ENCODE measurements around the gene PHETA2. TPM values are rescaled to one million over a fixed set of nuclear protein-coding genes. Genes with fewer than 3 reads are reported as not detected.

Gene PHETA2
- total RNA-seq, 1 donor: 21.2 TPM

DNA sequence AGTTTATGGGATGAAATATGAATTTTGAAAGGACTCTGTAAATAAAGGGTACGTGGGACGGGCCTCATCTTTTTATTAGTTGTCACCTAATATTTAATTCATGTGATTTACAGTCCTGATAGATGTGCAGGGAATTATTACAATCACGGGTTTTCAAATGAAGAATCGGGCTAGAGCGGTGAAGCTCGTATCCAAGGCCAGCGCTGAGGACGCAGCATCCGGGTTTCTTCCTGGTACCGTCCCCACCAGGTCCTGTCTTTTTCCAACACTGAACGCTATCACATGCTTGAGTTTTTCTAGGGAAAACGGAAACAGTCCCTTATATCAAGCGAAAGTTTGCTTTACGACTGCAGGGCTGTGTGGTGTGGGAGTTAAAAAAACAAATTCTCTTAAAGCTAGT, 6.2 kb downstream of the PHETA2 start:
- TF ChIP-seq, protein P1, sequence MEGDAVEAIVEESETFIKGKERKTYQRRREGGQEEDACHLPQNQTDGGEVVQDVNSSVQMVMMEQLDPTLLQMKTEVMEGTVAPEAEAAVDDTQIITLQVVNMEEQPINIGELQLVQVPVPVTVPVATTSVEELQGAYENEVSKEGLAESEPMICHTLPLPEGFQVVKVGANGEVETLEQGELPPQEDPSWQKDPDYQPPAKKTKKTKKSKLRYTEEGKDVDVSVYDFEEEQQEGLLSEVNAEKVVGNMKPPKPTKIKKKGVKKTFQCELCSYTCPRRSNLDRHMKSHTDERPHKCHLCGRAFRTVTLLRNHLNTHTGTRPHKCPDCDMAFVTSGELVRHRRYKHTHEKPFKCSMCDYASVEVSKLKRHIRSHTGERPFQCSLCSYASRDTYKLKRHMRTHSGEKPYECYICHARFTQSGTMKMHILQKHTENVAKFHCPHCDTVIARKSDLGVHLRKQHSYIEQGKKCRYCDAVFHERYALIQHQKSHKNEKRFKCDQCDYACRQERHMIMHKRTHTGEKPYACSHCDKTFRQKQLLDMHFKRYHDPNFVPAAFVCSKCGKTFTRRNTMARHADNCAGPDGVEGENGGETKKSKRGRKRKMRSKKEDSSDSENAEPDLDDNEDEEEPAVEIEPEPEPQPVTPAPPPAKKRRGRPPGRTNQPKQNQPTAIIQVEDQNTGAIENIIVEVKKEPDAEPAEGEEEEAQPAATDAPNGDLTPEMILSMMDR (IDR thresholded peaks at IDR 0.05; ENCODE audit: insufficient read depth, low read depth, low read length): no peak

DNA sequence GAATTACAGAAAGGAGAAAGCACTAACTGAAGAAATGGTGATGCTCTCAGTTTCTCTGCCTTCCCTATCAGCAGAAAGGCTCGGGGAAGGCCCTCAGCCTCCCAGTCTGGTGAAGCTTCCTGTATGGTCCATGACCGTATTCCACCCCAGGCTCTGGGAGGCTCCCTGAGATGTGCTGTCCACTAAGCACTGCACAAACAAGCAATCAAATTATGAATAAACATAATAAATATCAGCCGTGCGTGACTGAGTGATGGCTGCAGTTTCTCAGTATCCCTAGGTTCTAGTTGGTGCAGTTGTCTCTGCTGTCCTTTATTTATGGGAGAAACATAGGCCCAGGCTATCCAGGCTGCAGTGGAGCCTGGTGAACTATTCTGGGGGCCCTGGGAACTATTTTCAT, 9.1 kb downstream of the PHETA2 start:
- DNase-seq (ENCODE audit: low read depth): no peak
- no peak overlapping the region for H3K4me3 ChIP-seq (ENCODE audit: low read depth, low read length)
- TF ChIP-seq, protein P1 (IDR thresholded peaks at IDR 0.05; ENCODE audit: insufficient read depth, low read depth, low read length): no peak

More for the DNA sequence above, 6.2 kb downstream of the PHETA2 start:
- peak overlapping the region; percentile 85 for H3K4me3 ChIP-seq (ENCODE audit: low read depth, low read length)
- DNase-seq (ENCODE audit: low read depth): peak; percentile 70

DNA sequence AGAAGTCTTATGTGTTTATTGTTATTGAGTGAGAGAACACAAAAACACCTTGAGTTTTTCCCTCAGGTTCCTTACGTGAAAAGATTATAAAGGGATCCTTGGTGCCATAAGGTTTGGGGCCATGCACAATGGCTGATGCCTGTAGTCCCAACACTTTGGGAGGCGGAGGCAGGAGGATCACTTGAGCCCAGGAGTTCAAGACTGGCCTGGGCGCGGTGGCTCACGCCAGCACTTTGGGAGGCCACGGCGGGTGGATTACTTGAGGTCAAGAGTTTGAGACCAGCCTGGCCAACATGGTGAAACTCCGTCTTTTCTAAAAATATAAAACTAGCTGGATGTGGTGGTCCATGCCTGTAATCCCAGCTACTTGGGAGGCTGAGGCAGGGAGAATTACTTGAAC, 10.8 kb downstream of the PHETA2 start:
- TF ChIP-seq, protein P1 (IDR thresholded peaks at IDR 0.05; ENCODE audit: insufficient read depth, low read depth, low read length): no peak
- H3K4me3 ChIP-seq (ENCODE audit: low read depth, low read length): no peak overlapping the region
- DNase-seq (ENCODE audit: low read depth): no peak

DNA sequence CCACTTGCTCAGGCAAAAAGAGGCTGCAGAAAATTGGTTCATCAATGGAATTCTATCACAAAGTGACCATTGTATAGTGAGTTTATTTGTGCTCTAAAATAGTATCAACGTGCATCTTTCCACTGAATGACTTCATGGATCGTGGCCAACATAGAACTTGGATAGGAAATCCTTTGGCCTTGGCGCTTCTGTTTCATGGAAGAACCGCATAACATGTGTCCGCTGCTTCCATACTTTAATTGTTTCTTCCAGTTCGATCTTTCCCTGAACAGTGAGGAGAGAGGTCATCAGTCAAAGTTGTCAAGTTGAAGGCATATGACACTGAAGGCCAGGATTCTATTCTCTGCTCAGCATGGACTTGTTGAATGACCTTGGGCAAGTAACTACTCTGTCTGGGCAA, 12.0 kb downstream of the PHETA2 start:
- TF ChIP-seq, protein P1 (IDR thresholded peaks at IDR 0.05; ENCODE audit: insufficient read depth, low read depth, low read length): no peak
- no peak overlapping the region for H3K4me3 ChIP-seq (ENCODE audit: low read depth, low read length)
- DNase-seq (ENCODE audit: low read depth): no peak

DNA sequence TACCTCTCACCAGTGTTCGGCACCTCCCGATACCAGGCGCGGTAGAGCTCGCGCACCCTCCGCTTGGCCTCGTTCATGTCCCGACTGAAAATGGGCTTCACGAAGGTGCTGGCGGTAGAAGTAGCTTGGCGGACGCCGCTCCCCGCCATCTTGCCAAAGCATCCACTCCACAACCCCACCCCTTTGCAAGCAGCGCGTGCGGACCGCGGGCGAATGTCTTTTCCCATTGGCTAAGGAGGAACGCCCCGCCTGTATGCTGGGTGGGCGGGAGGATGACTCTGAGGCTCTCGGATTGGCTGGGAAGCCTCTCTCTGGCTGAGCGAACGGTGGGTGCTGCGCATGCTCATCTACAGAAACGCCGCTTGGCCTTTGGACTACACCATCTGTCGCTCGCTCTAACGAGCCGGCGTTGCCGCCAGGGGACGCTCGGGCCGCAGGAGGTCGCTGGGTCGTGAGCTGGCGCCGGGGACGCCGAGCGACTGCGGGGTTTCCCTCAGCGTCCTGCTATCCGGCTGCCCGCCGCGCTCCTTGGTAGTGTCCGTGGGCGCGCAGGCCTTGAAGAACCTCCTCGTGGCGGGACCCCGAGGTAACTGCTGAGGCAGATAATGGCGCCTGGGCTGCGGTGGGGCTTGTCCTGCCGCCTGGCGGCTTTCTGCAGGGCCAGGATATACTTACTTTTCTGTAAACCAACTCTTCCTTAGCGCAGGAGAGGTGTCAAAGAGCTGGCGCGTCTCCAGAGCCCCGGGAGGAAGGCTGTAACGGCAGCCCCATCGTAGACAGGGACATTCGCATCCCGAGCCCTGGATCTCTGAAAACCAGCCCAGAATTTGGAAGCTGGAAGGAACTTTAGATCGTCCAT, 16.8 kb downstream of the PHETA2 start, which contains the start of gene NDUFA6:
NDUFA6 (minus strand) TSS at position 177 of the 859 bp plus-strand sequence; CDS start at position 149, 28 bp downstream.
- peak within 1 kb of the TSS; percentile 63 for H3K4me3 ChIP-seq (ENCODE audit: low read depth, low read length)
- peak; percentile 99 for DNase-seq (ENCODE audit: low read depth)
- TF ChIP-seq, protein P1 (IDR thresholded peaks at IDR 0.05; ENCODE audit: insufficient read depth, low read depth, low read length): peak; percentile 75

DNA sequence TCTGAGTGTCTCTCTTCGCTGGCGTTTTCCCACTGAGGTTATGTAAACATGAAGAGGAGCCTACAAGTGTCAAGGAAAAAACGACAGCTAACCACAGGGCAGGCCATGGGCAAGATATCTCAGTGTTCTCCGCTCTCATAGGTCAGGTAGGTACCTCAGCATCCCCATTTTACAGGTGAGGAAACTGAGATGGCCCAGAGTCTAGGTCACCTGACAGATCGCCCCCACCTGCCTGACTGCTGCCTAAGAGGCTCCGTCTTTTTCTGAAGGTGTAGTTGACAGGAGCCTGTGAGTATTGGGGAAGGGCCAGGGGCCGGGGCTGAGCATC, 17.4 kb downstream of the PHETA2 start:
- peak overlapping the region; percentile 63 for H3K4me3 ChIP-seq (ENCODE audit: low read depth, low read length)
- TF ChIP-seq, protein P1 (IDR thresholded peaks at IDR 0.05; ENCODE audit: insufficient read depth, low read depth, low read length): no peak
- DNase-seq (ENCODE audit: low read depth): no peak
